Measurements from ENCODE around the gene DPP6. TPM values are rescaled to one million over a fixed set of nuclear protein-coding genes. Genes with fewer than 3 reads are reported as not detected.
A peak's percentile ranks its signal among the peaks of the same experiment; 100 is the strongest.

Gene DPP6
- polyA plus RNA-seq, 1 of the 3 experiments (the other 2 are of a cell fraction): not detected

DNA sequence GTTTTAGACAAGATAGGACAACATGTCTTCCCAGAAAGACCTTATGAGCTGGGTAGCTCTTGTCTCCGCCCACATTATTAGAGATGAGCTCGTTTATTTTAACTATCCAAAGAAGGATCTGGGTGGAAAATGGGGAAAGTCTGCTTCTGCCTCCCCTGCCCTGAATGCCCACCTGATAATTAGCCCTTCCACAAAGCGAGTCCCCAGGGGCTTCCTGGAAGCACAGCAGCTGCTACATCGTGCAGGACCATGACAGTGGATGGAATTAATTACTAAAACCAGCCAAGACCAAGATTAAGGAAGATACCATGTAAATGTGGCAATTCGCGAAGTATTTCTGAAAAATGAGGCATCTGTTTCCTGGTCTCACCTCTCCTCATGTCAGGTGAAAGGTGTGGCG lies 576.4 kb downstream of the DPP6 start:
- CTCF ChIA-PET: interaction anchor here (0.8 to 5.1 kb wide), 5 partner anchors 8 to 115 kb away, joined by 3 to 36 read pairs (median 7); no protein-coding TSS in a partner anchor
- WGBS (ENCODE audit: low lambda C conversion rate): 12% methylated on average over 7 of the region's 7 CpGs
- POLR2A ChIA-PET: no interaction called here

DNA sequence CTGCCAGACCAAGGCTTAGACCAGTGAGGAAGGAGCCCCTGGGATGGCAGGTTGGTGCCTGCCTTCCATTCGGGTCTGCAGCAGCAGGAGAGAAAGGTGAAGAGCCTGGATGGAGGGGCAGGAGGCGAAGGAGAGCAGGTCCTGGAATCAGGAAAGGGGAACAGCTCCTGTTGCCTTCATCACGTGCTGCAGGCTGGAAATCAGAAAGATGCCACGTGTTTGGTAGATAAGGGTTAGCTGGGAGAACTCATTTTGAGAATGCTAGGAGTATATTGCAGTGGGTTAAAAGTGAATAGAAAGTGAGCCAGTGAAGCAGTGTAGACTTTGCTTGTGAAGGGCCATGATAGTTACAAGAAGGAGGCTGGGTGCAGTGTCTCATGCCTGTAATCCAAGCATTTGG lies 579.0 kb downstream of the DPP6 start:
- no peak for DNase-seq
- H3K9me2 ChIP-seq: no peaks in the 10 kb centered on the region
- POLR2A ChIA-PET: no interaction called here
- no peak overlapping the region for H3K9ac ChIP-seq
- no peak for TF ChIP-seq FOXJ3 (CRISPR knock-in tag; IDR thresholded peaks at IDR 0.05)
- no peak for TF ChIP-seq NFIC (IDR thresholded peaks at IDR 0.05; ENCODE audit: borderline replicate concordance)
- TF ChIP-seq FOXM1 (IDR thresholded peaks at IDR 0.05; ENCODE audit: low read depth): no peak
- TF ChIP-seq NRF1 (IDR thresholded peaks at IDR 0.05; ENCODE audit: low read depth, low read length): no peak
- TF ChIP-seq MEF2A (IDR thresholded peaks at IDR 0.05; ENCODE audit: borderline replicate concordance, low read depth): no peak
- TF ChIP-seq TCF12 (IDR thresholded peaks at IDR 0.05): no peak
- WGBS (ENCODE audit: low lambda C conversion rate): 11% methylated on average over 4 of the region's 4 CpGs
- no peaks in the 10 kb centered on the region for H3K36me3 ChIP-seq (replicated peaks in 1 of 2; ENCODE audit: control insufficient read depth in 1 of 2, insufficient read depth in 2 of 2, low read length in 1 of 2)
- no peaks in the 10 kb centered on the region for H4K20me1 ChIP-seq (ENCODE audit: insufficient read depth)
- H3F3A ChIP-seq (replicated peaks; ENCODE audit: insufficient read depth): no peaks in the 10 kb centered on the region
- CTCF ChIA-PET: interaction anchor here (0.8 to 5.1 kb wide), 6 partner anchors 9 to 146 kb away, joined by 3 to 36 read pairs (median 4); no protein-coding TSS in a partner anchor
- H3K79me2 ChIP-seq (ENCODE audit: insufficient read depth): no peaks in the 10 kb centered on the region
- no peaks in the 10 kb centered on the region; the same call in 1 of the 2 replicates for H3K9me3 ChIP-seq
- H2AFZ ChIP-seq (ENCODE audit: low read depth): no peak overlapping the region
- no peak overlapping the region for H3K4me3 ChIP-seq (ENCODE audit: low read depth in 2 of 2, low read length in 1 of 2)
- H3K27ac ChIP-seq (ENCODE audit: low read depth in 2 of 2, low read length in 1 of 2): no peak overlapping the region
- H3K4me1 ChIP-seq (ENCODE audit: control insufficient read depth in 1 of 2, insufficient read depth in 2 of 2, low read depth in 1 of 2, low read length in 1 of 2): peaks cover 0 to 5% of the 10 kb centered on the region in 2 experiments; a peak in 2 of 4 replicates
- no peak overlapping the region for H3K4me2 ChIP-seq
- no peaks in the 10 kb centered on the region for H3K27me3 ChIP-seq (ENCODE audit: insufficient read depth)

More for the DNA sequence above, 576.4 kb downstream of the DPP6 start:
- Histone ChIP-seq H3F3A (replicated peaks; ENCODE audit: insufficient read depth) (no peaks in the 10 kb centered on the region), H3K79me2 (ENCODE audit: insufficient read depth) (no peaks in the 10 kb centered on the region), H3K9ac (no peak overlapping the region), H3K4me2 (no peak overlapping the region), H3K4me3 (ENCODE audit: low read depth in 2 of 2, low read length in 1 of 2) (no peak overlapping the region), H3K36me3 (replicated peaks in 1 of 2; ENCODE audit: control insufficient read depth in 1 of 2, insufficient read depth in 2 of 2, low read length in 1 of 2) (no peaks in the 10 kb centered on the region), H3K27me3 (ENCODE audit: insufficient read depth) (no peaks in the 10 kb centered on the region), H2AFZ (ENCODE audit: low read depth) (no peak overlapping the region), H3K9me3 (no peaks in the 10 kb centered on the region; the same call in 1 of the 2 replicates), H3K27ac (ENCODE audit: low read depth in 2 of 2, low read length in 1 of 2) (no peak overlapping the region), H4K20me1 (ENCODE audit: insufficient read depth) (no peaks in the 10 kb centered on the region), H3K4me1 (ENCODE audit: control insufficient read depth in 1 of 2, insufficient read depth in 2 of 2, low read depth in 1 of 2, low read length in 1 of 2) (peaks cover 0 to 5% of the 10 kb centered on the region in 2 experiments; a peak in 2 of 4 replicates), H3K9me2 (no peaks in the 10 kb centered on the region)
- DNase-seq: no peak
- peak; percentile 26; the same call in 1 of the 2 replicates for TF ChIP-seq GATA2 (CRISPR knock-in tag; IDR thresholded peaks at IDR 0.05)
- TF ChIP-seq, protein P1, sequence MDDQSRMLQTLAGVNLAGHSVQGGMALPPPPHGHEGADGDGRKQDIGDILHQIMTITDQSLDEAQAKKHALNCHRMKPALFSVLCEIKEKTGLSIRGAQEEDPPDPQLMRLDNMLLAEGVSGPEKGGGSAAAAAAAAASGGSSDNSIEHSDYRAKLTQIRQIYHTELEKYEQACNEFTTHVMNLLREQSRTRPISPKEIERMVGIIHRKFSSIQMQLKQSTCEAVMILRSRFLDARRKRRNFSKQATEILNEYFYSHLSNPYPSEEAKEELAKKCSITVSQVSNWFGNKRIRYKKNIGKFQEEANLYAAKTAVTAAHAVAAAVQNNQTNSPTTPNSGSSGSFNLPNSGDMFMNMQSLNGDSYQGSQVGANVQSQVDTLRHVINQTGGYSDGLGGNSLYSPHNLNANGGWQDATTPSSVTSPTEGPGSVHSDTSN (IDR thresholded peaks at IDR 0.05): no peak

DNA sequence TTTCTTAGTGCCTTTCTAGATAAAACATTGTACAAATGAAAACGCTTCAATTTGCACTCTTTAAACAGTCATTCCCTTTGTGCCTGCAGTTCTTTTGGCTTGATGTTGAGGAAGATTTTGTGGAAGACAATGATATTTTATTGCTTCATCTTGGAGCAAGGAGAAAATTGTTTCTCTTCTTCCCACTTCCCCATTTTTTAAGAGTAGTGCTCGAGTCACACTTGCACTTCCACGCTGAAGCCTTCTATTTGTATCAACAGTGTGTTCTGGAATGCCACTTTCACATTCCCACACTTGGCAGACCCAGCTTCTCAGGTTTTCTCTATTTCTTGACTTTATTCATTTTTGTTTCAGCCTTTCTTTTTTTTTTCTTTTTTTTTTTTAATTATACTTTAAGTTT lies 581.4 kb downstream of the DPP6 start:
- Histone ChIP-seq H2AFZ (ENCODE audit: low read depth) (no peak overlapping the region), H3K27me3 (ENCODE audit: insufficient read depth) (no peaks in the 10 kb centered on the region), H3F3A (replicated peaks; ENCODE audit: insufficient read depth) (no peaks in the 10 kb centered on the region), H3K36me3 (replicated peaks in 1 of 2; ENCODE audit: control insufficient read depth in 1 of 2, insufficient read depth in 2 of 2, low read length in 1 of 2) (no peaks in the 10 kb centered on the region), H3K79me2 (ENCODE audit: insufficient read depth) (no peaks in the 10 kb centered on the region), H3K4me1 (ENCODE audit: control insufficient read depth in 1 of 2, insufficient read depth in 2 of 2, low read depth in 1 of 2, low read length in 1 of 2) (peaks cover 0 to 2% of the 10 kb centered on the region in 2 experiments; a peak in 2 of 4 replicates), H3K9me2 (no peaks in the 10 kb centered on the region), H3K27ac (ENCODE audit: low read depth in 2 of 2, low read length in 1 of 2) (no peak overlapping the region), H3K9ac (no peak overlapping the region), H4K20me1 (ENCODE audit: insufficient read depth) (no peaks in the 10 kb centered on the region), H3K4me2 (no peak overlapping the region), H3K4me3 (ENCODE audit: low read depth in 2 of 2, low read length in 1 of 2) (no peak overlapping the region), H3K9me3 (peaks cover 3% of the 10 kb centered on the region; the same call in 1 of the 2 replicates)
- ChIA-PET POLR2A (no interaction called here), CTCF (no interaction called here)
- WGBS (ENCODE audit: low lambda C conversion rate): 26% methylated on average over 3 of the region's 3 CpGs
- DNase-seq: no peak
- TF ChIP-seq YY1 (IDR thresholded peaks at IDR 0.05; ENCODE audit: low read depth): no peak
- TF ChIP-seq, protein P2, sequence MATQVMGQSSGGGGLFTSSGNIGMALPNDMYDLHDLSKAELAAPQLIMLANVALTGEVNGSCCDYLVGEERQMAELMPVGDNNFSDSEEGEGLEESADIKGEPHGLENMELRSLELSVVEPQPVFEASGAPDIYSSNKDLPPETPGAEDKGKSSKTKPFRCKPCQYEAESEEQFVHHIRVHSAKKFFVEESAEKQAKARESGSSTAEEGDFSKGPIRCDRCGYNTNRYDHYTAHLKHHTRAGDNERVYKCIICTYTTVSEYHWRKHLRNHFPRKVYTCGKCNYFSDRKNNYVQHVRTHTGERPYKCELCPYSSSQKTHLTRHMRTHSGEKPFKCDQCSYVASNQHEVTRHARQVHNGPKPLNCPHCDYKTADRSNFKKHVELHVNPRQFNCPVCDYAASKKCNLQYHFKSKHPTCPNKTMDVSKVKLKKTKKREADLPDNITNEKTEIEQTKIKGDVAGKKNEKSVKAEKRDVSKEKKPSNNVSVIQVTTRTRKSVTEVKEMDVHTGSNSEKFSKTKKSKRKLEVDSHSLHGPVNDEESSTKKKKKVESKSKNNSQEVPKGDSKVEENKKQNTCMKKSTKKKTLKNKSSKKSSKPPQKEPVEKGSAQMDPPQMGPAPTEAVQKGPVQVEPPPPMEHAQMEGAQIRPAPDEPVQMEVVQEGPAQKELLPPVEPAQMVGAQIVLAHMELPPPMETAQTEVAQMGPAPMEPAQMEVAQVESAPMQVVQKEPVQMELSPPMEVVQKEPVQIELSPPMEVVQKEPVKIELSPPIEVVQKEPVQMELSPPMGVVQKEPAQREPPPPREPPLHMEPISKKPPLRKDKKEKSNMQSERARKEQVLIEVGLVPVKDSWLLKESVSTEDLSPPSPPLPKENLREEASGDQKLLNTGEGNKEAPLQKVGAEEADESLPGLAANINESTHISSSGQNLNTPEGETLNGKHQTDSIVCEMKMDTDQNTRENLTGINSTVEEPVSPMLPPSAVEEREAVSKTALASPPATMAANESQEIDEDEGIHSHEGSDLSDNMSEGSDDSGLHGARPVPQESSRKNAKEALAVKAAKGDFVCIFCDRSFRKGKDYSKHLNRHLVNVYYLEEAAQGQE (IDR thresholded peaks at IDR 0.05; ENCODE audit: low read depth, low read length): no peak
- TF ChIP-seq, protein P3, sequence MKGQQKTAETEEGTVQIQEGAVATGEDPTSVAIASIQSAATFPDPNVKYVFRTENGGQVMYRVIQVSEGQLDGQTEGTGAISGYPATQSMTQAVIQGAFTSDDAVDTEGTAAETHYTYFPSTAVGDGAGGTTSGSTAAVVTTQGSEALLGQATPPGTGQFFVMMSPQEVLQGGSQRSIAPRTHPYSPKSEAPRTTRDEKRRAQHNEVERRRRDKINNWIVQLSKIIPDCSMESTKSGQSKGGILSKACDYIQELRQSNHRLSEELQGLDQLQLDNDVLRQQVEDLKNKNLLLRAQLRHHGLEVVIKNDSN (IDR thresholded peaks at IDR 0.05; ENCODE audit: borderline replicate concordance, low read depth): no peak
- TF ChIP-seq, protein P4, sequence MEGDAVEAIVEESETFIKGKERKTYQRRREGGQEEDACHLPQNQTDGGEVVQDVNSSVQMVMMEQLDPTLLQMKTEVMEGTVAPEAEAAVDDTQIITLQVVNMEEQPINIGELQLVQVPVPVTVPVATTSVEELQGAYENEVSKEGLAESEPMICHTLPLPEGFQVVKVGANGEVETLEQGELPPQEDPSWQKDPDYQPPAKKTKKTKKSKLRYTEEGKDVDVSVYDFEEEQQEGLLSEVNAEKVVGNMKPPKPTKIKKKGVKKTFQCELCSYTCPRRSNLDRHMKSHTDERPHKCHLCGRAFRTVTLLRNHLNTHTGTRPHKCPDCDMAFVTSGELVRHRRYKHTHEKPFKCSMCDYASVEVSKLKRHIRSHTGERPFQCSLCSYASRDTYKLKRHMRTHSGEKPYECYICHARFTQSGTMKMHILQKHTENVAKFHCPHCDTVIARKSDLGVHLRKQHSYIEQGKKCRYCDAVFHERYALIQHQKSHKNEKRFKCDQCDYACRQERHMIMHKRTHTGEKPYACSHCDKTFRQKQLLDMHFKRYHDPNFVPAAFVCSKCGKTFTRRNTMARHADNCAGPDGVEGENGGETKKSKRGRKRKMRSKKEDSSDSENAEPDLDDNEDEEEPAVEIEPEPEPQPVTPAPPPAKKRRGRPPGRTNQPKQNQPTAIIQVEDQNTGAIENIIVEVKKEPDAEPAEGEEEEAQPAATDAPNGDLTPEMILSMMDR (IDR thresholded peaks at IDR 0.05): no peak
- TF ChIP-seq, protein P5, sequence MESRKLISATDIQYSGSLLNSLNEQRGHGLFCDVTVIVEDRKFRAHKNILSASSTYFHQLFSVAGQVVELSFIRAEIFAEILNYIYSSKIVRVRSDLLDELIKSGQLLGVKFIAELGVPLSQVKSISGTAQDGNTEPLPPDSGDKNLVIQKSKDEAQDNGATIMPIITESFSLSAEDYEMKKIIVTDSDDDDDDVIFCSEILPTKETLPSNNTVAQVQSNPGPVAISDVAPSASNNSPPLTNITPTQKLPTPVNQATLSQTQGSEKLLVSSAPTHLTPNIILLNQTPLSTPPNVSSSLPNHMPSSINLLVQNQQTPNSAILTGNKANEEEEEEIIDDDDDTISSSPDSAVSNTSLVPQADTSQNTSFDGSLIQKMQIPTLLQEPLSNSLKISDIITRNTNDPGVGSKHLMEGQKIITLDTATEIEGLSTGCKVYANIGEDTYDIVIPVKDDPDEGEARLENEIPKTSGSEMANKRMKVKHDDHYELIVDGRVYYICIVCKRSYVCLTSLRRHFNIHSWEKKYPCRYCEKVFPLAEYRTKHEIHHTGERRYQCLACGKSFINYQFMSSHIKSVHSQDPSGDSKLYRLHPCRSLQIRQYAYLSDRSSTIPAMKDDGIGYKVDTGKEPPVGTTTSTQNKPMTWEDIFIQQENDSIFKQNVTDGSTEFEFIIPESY (IDR thresholded peaks at IDR 0.05; ENCODE audit: borderline replicate concordance, low read depth): no peak
